HUDEP-2 (cell line): ENCODE data around the gene AP2S1.
A peak's percentile ranks its signal among the peaks of the same experiment; 100 is the strongest.
"Not testable (repeated sequence)": the region's sequence is repeated elsewhere in the genome, so short reads cannot be mapped to it uniquely, and the experiment has no call there.

Experiments used
- DNase-seq, 76 experiments: peaks; one replicate each; lab custom pipeline; 2025; ENCODE audit not compliant: unreplicated experiment in 76 of 76; lab: John Stamatoyannopoulos, UW

The AP2S1 gene

DNA sequence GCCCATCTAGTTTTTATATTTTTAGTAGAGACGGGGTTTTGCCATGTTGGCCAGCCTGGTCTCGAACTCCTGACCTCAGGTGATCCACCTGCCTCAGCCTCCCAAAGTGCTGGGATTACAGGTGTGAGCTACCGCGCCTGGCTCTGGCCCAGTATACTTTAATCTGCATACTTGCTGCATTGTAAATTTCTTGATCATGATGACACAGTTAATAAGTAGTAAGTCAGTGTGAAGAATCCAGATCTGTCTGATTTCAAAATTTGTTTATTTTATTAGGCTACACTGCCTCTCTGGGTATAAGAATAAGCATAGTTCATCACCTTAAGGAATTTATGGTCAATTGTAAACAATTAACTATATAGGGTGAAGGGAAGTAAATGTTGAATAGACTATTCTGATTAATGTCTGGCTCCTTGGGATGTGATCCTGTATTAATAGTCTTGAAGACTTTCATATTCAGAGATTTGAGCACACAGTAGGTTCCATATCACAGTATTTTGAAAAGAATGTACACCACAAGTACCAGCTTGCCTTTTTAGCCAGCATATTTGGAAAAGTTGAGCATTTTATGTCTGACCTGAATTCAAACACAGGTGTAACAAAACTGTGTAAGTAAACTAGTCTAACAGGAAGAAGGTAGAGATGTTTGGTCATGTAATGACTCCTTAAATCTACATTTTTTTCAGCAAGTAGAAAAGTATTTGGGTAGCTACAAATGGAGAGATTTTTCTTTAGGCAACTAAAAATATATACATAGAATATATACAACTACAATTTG is 17.6 kb upstream of the AP2S1 start:
- DNase-seq, result no peak

DNA sequence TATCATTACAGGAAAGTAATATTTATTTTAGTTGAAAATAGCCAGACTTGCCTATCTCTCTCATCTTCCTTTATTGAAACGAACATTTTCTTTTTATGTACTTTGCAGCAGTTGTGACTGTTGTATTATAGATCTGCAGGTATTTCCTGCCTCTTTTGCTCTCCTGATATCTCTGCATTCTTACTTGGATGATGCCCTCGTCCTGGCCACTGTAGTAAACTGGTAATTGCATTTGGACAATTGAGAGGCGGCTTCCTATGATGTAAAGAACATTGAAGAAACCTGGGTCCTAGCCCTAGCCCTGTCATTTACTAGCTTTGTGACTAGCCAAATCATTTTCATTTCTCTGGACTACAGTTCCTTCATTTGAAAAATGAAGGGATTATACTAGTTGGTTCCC is 16.5 kb upstream of the AP2S1 start:
- no peak for DNase-seq

DNA sequence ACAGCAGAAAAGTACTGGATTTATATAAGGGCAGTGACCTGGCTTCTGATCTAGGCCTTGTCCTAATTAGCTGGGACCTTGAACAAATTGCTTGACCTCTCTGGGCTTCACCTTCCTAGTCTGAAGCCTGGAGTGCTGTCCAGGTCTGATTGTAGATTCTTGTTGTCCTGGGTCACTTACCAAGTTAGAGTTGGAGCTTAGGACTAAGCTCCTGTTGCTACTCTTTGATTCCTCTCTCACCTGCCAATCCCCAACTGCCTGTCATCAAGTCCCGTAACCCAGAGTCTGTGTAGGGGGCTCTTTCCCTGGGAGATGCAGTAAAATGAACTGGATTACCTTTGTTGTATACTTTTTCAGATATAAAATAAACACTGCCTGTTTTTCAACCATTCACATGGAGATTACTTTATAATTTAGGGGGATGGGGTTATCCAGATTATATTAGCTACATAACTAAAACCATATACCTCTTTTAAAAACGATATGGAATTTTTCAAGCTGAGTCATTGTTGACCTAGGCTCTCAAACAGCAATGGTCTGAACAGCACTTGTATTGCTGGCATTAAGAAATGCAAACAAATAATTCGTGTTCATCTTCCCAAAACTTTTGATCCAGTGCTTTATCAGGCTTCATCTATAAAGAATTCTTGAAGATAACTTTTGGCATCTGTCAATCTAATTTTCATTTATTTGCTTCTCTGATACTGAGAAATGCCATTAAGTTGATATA is 15.9 kb upstream of the AP2S1 start:
- no peak for DNase-seq

DNA sequence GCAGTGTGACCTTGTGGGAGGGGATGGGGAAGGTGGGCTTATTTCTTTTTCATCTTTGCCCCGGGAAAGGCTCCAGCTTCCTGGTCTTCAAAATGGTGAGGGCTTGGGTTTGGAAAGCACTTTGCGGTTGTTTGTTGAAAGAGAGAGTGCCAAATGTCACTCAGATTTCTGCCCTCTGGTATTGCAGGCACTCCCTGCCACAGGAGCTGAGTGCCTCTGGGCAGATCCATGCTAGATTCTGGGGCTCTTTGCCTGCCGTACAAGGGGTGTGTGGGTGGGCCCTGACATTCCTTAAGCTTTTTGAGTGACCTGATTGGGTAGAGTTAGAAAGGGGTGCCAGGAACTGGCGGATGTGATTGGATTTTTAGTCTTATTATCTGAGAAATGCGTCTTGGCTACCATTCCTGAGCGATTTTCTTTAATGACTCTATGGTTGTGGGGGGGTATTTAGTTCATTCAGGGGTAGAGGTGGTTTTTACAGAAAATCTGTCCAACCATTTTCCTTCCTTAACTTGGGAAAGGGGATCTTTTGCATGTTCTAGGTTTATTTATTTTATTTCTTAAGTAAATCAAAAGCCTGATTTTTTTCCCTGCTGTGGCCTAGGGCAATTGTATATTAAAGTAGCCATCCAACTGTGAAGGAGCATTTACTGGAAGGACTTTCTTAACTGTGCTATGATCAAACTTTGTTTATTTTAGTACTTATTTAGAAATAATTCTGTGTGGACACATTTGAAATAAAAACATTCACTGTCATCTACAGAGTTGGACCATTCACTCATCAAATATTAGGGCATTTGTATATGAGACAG is 13.4 kb upstream of the AP2S1 start:
- DNase-seq, result no peak

DNA sequence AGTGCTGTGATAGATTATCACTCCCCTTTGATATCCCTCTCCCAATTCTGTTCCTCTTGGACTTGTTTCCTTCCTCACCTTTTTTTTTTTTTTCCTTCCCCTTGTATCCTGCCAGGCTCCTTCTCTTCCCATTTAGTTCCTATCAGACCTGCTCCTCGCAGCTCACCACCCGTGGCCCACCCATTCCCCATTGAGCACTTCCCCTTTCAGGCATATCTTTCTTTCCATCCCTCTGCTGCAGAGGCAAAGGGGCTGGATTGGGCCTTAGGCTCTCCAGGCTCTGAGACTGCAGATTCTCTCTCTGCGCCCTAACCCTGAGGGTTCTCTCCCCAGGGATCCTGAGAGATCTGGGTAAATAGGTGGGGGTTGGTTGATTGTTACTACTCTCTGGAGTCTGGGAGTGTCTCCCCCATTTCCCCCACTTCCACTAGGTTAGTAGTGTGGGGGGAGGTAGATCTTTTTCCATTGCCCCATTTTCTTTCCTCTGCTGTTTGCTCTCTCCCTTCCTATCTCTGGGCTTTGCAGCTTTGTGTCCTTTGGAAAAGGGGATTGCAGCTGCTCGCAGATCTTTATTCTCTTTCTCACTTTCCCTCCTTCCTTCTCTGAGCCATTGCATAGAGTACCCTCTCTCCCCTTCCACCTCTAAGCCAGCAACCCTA is 12.5 kb upstream of the AP2S1 start:
- peak in 10 of 76 experiments; percentile 13 to 37 (median 22) for DNase-seq

DNA sequence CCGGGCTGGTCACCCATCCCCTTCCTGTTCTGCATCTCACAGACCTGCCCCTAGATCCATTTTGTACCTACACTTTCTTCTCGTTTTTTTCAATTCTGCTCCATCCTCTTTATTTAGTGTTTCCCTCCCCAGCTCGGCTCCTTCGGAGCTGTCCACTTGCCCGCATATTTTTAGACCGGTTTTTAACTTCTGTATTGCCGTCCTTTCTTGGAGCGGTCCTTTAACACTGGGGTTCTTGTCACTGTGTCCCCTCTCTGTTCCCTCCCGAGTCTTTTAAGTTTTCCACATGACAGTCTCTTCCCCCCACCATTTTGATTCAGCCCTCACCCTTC is 11.8 kb upstream of the AP2S1 start:
- no peak for DNase-seq

DNA sequence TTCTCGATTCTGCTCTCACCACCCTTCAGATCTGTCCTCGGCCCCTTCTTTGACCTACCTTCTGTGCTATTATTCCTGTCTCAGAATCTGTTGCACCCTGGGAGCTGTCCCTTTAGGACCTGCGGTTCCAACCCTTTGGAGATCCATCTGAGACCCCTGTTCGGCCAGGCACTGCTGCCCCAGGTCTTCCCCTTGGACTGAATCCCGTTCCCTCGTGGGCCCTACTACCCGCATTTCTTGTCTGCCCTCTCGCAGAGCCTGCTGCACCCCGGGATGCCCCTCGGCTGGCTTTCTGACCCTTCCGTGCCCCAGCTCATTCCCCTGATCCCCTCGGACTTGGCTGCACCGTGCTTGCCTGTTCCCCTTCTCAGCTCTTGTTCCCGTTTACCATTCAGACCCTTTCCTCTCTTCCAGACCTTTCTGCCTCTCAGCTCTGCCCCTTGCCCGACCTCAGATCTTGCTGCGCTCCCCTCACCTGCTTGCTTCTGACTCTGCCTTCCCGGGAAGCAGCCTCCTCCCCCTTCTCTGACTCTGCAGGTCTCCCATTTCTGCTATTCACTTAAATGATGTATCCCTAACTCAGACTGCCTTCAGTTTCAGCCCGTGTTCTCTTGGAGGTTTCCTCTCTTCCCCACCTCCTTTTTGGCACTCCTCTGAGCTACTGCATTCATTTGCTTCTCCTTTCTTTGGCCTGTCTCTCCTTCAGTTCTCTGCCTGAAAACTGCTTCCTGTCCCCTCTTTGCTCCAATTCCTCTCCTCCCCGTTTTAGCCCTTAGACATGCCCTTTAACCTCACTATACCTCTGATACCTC is 11.3 kb upstream of the AP2S1 start:
- DNase-seq, result peak in 10 of 76 experiments; percentile 9 to 58 (median 25)

DNA sequence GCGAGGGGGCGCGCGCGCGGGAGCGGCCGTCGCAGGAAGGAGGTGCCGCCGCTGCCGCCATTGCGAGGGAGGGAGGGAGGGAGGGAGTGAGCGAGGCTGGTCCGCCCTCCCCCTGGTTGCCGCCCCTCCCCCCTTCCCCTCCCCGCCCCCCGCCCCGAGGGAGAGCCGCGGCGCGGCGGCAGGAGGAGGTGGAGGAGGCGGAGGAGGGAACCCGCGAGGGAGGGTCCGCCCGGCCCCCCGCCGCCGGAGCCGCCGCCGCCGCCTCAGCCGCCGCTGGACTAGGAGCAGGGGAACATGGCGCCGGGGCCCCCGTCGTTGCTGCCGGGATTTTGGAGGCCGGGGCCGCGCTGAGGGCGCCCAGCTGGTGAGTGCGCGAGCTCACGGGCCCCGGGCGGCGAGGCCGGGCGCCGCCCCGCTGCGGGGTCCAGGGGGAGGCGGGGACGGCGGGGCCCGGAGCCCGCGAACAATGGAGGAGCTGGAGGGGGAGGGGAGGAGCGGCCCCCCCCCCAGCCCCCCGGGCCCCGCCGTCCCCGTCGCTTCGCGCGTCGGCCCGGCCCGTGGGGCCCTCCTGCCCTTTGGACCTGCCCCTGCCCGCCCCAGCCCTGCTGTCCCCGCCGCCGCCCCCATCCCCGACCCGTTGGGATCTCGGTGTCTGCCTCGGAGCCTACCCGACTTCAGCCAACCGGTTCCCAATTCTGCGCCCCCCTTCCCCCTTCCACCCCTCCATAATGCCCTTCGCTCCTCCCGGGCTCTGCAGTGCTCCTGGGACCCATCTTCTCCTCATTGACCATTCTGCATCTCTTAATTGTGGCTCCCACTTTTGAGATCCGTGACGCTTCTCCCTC is 10.4 kb upstream of the AP2S1 start, which contains the start of gene ARHGAP35:
Gene ARHGAP35, plus strand, starts transcription at position 152 of the 845 bp plus-strand sequence. CDS start 57,679 bp downstream, outside the sequence.
- peak in 28 of 76 experiments; percentile 26 to 94 (median 88) for DNase-seq

DNA sequence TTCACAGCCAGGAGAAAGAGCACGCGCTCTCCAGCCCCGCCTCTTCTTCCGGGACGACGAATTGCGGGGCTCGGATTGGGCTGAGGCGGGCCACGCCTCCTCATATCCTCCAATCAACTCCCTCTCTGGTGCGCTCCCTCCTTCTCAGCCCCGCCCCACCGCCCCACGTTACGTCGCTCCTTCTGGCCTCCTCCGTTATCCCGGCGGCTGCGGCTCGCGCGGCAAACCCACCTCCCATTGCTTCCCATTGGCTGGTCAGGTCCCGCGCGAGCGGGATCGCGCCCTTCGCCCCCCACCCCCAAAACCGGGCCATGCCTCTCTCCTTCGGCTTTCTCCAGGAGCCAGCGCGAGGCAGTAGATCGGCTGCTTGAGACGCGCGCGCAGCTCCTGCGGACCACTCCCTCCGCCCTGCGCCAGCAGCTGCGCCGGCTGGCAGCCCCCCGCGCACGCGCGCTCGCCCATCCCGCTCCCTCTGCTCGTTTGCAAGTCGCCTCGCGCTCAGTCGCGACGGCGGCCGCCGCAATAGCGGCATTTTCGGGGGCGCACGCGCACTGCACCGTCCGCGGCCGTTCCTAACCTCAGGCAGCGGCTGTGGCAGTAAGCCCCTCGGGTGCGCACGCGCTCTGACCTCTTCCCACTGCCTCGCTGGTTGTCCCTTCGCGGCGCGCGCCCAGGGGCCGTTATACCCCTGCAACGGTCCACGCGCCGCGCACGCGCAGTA is 9.6 kb upstream of the AP2S1 start:
- DNase-seq, result peak; percentile 90 to 100 (median 99)

DNA sequence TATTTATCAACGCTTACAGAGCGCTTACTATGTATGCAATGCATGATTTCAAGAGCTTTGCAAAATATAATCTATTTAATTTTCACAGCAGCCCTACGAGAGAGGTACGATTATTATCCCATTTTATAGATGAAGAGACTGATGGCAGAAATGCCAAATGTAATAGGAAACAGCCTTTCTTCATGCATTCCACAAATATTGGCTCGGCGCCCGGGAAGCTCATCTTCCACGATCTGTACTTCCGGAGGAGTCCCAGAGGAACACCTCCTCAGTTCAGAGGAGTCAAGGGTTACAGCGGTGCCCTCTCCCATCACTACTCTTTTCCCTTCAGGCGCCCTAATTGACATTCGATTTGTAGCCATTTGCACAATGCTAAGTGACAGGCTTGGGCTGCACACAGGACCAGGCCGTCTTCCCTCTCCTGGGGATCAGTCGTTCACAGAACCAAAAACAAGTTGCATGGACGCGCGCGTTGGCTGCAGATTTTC is 9.0 kb upstream of the AP2S1 start:
- peak in 67 of 76 experiments; percentile 45 to 100 (median 82) for DNase-seq

DNA sequence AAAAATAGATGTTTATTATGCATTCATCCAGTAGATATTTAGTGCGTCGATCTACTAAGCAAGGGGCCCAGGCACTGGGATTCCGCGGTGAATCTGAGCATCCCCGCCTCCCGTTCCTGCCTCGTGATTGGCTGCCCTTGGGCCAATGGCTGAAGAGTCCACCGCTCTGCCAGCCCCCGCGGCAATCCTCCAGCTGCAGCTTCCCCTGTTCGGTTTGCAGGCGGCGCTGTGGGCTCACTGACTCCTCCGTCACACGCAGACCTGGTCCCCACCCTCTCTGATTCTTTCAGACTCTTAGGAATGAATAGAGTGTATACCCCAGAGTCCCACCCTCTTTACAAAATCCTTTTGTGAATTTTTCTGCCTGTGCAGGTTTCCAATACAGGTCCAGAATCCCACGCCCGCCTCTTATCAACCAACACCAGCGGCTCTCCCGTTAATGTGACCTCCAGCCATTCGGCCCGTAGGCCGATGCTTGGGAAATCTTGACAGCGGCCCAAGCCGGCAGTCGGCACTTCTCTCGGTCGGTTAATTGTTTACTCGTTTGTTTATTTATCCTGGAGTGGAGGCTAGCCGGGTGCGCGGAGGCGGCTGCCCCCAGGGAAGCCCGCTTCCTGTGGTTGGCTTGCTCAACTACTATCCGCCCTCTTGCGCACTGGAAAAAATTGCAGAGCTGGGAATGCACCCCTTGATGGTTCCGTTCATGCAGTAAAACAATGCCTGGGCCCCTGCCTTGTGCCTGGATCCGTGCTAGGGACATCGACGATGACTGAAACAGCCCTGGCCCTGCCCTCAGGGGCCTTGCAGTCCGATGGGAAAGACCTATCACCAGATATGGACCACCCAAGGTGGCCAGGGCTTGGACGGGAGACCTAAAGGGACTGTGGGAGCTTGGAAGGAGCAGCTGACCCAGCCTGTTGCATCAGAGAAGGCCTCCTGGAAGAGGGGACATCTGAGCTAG is 5.7 kb upstream of the AP2S1 start:
- DNase-seq, result peak in 75 of 76 experiments; percentile 35 to 98 (median 95)

DNA sequence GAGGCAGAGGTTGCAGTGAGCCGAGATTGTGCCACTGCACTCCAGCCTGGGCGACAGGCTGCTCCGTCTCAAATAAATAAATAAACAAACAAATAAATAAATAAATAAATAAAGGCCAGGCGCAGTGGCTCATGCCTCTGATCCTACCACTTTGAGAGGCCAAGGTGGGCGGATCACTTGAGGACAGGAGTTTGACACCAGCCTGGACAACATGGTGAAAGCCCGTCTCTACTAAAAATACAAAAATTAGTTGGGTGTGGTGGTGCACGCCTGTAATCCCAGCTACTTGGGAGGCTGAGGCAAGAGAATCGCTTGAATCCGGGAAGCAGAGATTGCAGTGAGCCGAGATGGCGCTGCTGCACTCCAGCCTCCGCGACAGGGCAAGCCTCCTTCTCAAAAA is 4.1 kb upstream of the AP2S1 start:
- not testable (repeated sequence) for DNase-seq

DNA sequence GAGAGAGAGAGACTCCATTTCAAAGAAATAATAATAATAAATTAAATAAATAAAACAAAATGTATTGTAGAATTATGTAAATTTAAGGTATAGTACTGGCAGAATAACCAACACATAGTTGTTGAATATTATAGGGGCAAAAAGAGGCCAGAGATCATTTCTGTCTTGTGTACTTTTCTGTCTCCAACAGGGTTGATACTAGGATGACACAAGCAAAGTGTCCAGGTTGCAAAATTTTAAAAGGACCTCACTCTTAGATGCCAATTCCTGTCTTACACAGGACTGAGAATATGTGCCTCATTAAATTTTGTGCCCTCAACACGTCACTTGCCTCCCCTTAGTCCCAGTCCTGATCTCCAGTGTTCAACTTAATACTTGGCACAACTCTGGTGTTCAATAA is 2.2 kb upstream of the AP2S1 start:
- DNase-seq, result no peak

DNA sequence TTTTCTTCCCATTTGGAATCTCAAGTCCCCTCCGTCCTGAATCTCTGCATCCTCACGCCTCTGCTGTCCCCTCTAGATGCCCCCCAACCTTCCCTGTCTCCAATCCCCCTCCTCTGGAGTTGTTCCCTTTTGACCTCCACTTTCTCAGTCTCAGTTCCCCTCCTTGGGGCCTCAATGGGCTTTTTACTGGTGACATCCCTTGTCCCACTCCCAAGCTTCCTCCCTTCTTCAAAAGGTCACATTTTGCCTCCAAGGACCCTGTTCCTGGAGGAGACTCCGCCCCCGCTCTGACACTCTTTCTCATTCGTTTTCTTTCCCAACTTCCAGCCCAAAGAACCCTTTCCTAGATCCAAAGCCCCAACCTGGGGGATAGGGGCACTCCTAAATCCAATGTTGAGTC is 1.0 kb downstream of the AP2S1 start:
- DNase-seq, result no peak

DNA sequence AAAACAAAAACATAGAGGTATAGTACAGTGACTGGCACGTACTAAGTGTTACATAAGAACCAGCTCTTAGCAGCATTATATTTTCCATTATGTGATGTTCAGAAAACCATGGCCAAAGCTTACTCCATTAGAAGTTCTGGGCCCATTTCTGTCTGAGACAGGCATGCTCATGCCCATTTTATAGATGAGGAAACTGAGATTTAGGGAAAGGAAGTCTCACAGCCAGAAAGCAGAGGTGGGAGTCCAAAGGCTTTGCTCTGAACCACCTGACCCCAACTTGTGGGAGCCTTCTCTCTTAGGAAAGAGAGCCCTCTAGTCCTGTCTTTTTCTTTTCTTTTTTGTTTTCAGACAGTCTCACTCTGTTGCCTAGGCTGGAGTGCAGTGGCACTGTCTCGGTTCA is 2.3 kb downstream of the AP2S1 start:
- no peak for DNase-seq

DNA sequence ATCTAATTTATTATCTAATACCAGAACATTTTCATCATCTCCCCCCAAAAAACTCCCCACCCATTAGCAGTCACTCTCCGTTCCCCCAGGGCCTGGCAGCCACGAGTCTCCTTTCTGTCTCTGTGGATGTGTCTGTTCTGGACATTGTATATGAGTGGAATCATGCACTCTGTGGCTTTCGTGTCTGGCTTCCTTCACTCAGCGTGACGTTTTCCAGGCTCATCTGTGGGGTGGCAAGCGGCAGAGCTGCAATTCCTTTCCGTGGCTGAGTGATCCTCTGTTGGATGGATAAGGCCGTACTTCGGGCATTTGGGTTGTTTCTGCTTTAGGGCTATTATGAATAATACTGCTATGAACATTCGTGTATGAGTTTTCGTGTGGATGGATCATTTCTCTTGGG is 3.1 kb downstream of the AP2S1 start:
- no peak for DNase-seq

DNA sequence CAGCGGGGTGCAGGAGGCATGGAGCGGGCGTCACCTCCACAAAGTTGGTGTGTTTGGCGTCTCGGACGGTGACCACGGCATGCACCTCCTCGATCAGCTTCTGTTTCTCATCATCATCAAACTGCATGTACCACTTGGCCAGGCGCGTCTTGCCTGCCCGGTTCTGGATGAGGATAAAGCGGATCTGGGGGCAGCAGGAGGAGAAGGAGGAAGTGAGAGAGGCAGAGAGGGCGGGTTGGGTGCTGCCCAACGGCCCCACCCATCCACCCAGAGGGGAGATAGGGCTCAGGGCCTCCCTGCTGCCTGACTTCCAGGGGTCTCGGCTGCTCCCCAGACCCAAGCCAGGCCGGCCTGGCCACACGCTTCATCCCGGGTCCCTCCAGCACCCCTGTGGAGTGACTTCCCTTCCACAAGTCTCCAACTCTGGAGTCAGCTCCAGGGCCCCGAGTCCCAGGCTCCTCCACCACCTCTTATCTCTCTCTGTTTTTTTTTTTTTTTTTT is 4.6 kb downstream of the AP2S1 start:
- peak in 70 of 76 experiments; percentile 24 to 82 (median 65) for DNase-seq
